Common myeloid progenitor, CD34-positive (primary cell): ENCODE data around the gene RPL6.
"Not testable (repeated sequence)": the region's sequence is repeated elsewhere in the genome, so short reads cannot be mapped to it uniquely, and the experiment has no call there.

ENCODE experiments used
- CTCF ChIA-PET: fragments of 350-600 bp; sonication (Branson Sonifier 250); formaldehyde crosslinking; loops from one replicate; lab custom pipeline; 2021; ENCODE audit warnings: antibody characterized with exemption; lab: Charles Lee
- POLR2A ChIA-PET: fragments of 350-600 bp; sonication (Branson Sonifier 250); formaldehyde crosslinking; loops from one replicate; lab custom pipeline; 2021; ENCODE audit warnings: antibody characterized with exemption; lab: Charles Lee
- DNase-seq, 3 donors: peaks; one replicate each; pipeline versions ENCODE4 v3.0.0 to v3.0.0-alpha.2; 2013
- H3K27ac ChIP-seq, 2 experiments: 1 replicate in 1 of 2; 2 replicates in 1 of 2; pipeline ENCODE4 v1.7.0; 2013; ENCODE audit warnings: inconsistent platforms in 2 of 2, low read length in 2 of 2, mild to moderate bottlenecking in 2 of 2, low read depth in 1 of 2, moderate library complexity in 1 of 2; ENCODE audit not compliant: severe bottlenecking in 2 of 2, insufficient read depth in 1 of 2, poor library complexity in 1 of 2
- H3K27me3 ChIP-seq, 5 experiments: replicated peaks in 2 of 5; 1 replicate in 3 of 5; 2 replicates in 2 of 5; pipeline versions ENCODE4 v1.6.1 to v1.7.0; 2013; ENCODE audit warnings: low read length in 4 of 5, mild to moderate bottlenecking in 2 of 5, moderate library complexity in 2 of 5, inconsistent platforms in 1 of 5; ENCODE audit not compliant: insufficient read depth in 5 of 5, control insufficient read depth in 4 of 5
- H3K36me3 ChIP-seq, 4 experiments: 1 replicate in 2 of 4; 2 replicates in 2 of 4; pipeline versions ENCODE4 v1.6.1 to v1.7.0; 2013; ENCODE audit warnings: low read length in 3 of 4, control low read depth in 1 of 4, mild to moderate bottlenecking in 1 of 4; ENCODE audit not compliant: control insufficient read depth in 4 of 4, insufficient read depth in 4 of 4
- H3K4me1 ChIP-seq, 4 experiments: 1 replicate in 3 of 4; 2 replicates in 1 of 4; pipeline versions ENCODE4 v1.6.1 to v1.7.1; 2013; ENCODE audit warnings: low read length in 3 of 4, mild to moderate bottlenecking in 3 of 4, control low read depth in 1 of 4, inconsistent platforms in 1 of 4, moderate library complexity in 1 of 4; ENCODE audit not compliant: control insufficient read depth in 4 of 4, insufficient read depth in 4 of 4; ENCODE audit errors: control extremely low read depth in 1 of 4
- H3K4me3 ChIP-seq, 7 experiments: 1 replicate in 4 of 7; 2 replicates in 3 of 7; pipeline versions ENCODE4 v1.5.1 to v1.7.0; 2013; ENCODE audit warnings: mild to moderate bottlenecking in 7 of 7, low read length in 6 of 7, moderate library complexity in 6 of 7, inconsistent platforms in 2 of 7, low read depth in 2 of 7, control low read depth in 1 of 7; ENCODE audit not compliant: insufficient read depth in 4 of 7, control insufficient read depth in 1 of 7; ENCODE audit errors: extremely low read depth in 1 of 7
- H3K9me3 ChIP-seq, 5 experiments: 1 replicate in 4 of 5; 2 replicates in 1 of 5; pipeline versions ENCODE4 v1.6.1 to v1.7.1; 2013; ENCODE audit warnings: low read length in 4 of 5, mild to moderate bottlenecking in 2 of 5, inconsistent platforms in 1 of 5, low read depth in 1 of 5, moderate library complexity in 1 of 5; ENCODE audit not compliant: control insufficient read depth in 4 of 5, insufficient read depth in 2 of 5; ENCODE audit errors: control extremely low read depth in 1 of 5
- WGBS: methylation state at CpG from one replicate; pipeline ENCODE4 v1.1.5; 2013; ENCODE audit not compliant: insufficient coverage; 5-methylcytosine and 5-hydroxymethylcytosine counted together

Gene RPL6

DNA sequence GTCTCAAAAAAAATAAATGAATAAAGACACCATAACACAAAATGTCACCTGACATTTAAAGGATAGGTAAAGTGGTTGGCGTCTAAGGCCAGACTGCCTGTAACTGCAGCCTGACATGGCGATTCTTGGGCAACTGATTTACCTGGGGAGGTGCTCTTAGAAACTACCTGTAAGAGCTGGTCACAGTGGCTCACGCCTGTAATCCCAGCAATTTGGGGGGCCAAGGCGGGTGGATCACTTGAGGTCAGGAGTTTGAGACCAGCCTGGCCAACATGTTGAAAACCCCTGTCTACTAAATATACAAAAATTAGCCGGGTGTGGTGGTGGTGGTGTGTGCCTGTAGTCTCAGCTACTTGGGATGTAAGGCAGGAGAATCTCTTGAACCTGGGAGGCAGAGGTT, 8.4 kb downstream of the RPL6 start:
- Histone ChIP-seq H3K27me3 (no peaks in the 10 kb centered on the region), H3K9me3 (no peaks in the 10 kb centered on the region), H3K36me3 (peaks cover 4 to 20% (median 16%) of the 10 kb centered on the region in 4 experiments), H3K27ac (no peak overlapping the region), H3K4me3 (no peak overlapping the region), H3K4me1 (no peaks in the 10 kb centered on the region)
- ChIA-PET POLR2A (no interaction called here), CTCF (no interaction called here)
- DNase-seq, result no peak
- WGBS, result 100% methylated on average over 2 of the region's 5 CpGs

DNA sequence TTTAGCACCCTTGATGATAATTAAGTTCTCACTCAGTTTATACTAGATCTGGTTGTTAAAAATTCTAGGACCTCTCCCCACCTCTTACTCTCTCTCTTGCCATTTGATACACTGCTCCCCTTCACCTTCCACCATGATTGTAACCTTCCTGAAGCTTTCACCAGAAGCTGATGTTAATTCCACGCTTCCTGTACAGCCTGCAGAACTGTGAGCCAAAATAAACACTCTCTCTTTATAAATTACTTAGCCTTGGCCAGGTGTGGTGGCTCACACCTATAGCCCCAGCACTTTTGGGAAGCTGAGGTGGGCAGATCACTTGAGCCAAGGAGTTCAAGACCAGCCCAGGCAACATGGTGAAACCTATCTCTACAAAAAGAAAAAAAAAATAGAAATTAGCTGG, 16.1 kb downstream of the RPL6 start:
- Histone ChIP-seq H3K27me3 (peaks cover 0 to 3% (median 0%) of the 10 kb centered on the region in 5 experiments), H3K27ac (no peak overlapping the region), H3K9me3 (peaks cover 0 to 3% (median 0%) of the 10 kb centered on the region in 5 experiments), H3K36me3 (no peaks in the 10 kb centered on the region), H3K4me1 (no peaks in the 10 kb centered on the region), H3K4me3 (no peak overlapping the region)
- ChIA-PET POLR2A (no interaction called here), CTCF (interaction anchor here (0.7 kb wide), 2 partner anchors 12 to 193 kb away, joined by 3 read pairs; no protein-coding TSS in a partner anchor)
- no peak for DNase-seq
- WGBS, result 100% methylated on average over 1 of the region's 1 CpG

DNA sequence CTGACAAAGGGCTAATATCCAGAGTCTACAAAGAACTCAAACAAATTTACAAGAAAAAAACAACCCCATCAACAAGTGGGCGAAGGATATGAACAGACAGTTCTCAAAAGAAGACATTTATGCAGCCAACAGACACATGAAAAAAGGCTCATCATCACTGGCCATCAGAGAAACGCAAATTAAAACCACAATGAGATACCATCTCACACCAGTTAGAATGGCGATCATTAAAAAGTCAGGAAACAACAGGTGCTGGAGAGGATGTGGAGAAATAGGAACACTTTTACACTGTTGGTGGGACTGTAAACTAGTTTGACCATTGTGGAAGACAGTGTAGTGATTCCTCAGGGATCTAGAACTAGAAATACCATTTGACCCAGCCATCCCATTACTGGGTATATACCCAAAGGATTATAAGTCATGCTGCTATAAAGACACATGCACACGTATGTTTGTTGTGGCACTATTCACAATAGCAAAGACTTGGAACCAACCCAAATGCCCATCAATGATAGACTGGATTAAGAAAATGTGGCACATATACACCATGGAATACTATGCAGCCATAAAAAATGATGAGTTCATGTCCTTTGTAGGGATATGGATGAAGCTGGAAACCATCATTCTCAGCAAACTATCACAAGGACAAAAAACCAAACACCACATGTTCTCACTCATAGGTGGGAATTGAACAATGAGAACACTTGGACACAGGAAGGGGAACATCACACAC, 19.3 kb downstream of the RPL6 start:
- H3K27me3 ChIP-seq, H3K36me3 ChIP-seq, H3K27ac ChIP-seq, DNase-seq, H3K4me1 ChIP-seq, H3K9me3 ChIP-seq, H3K4me3 ChIP-seq, POLR2A ChIA-PET: not testable (repeated sequence)
- 100% methylated on average over 1 of the region's 4 CpGs for WGBS
- CTCF ChIA-PET, result interaction anchor here (7.1 kb wide), 1 partner anchor 191 kb away, joined by 67 read pairs; no protein-coding TSS in a partner anchor

DNA sequence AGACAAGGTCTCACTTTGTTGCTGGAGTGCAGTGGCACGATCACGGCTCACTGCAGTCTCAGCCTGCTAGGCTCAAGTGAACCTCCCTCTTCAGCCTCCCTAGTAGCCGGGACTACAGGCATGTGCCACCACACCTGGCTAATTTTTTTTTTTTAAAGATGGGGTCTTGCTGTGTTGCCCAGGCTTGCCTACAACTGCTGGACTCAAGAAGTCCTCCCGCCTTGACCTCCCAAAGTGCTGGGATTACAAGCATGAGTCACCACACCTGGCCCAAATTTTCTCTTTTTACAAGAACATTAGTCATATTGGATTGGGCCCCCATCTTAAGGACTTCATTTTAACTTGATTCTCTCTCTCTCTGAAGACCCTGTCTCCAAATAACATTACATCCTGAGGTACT, 20.2 kb downstream of the RPL6 start:
- Histone ChIP-seq H3K4me3 (no peak overlapping the region), H3K4me1 (peaks cover 0 to 7% (median under 1%) of the 10 kb centered on the region in 4 experiments), H3K27ac (no peak overlapping the region), H3K9me3 (no peaks in the 10 kb centered on the region), H3K27me3 (peaks cover 0 to 3% (median 0%) of the 10 kb centered on the region in 5 experiments), H3K36me3 (no peaks in the 10 kb centered on the region)
- ChIA-PET CTCF (interaction anchor here (7.1 kb wide), 1 partner anchor 191 kb away, joined by 67 read pairs; no protein-coding TSS in a partner anchor), POLR2A (no interaction called here)
- DNase-seq, result no peak
- WGBS, result 100% methylated on average over 1 of the region's 4 CpGs

DNA sequence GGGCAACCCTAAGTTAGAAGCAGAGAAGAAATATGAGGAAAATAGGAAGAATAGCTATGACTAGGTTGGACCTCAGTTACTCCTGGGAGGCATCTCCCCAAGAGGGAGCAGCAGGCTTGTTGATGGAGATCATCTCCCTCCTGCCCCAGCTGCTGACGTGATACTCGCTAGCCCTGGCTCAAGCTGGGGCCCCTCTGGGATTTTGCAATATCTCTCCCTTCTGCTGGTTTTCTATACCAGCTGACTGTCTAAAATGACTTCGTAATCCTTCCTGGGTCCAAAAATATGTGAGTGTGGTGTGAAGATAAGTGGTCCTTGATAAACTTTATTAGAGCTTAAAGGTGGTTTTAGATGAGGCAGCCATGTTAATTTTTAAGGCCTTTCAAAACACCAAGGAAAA, 22.7 kb downstream of the RPL6 start:
- H3K4me3 ChIP-seq, result no peak overlapping the region
- CTCF ChIA-PET, result interaction anchor here (0.8 to 7.1 kb wide), 22 partner anchors 9 to 442 kb away, joined by 3 to 67 read pairs (median 3); no protein-coding TSS in a partner anchor
- H3K27me3 ChIP-seq, result peaks cover 0 to 3% (median 0%) of the 10 kb centered on the region in 5 experiments
- POLR2A ChIA-PET, result interaction anchor here (0.7 kb wide), 1 partner anchor 77 kb away, joined by 4 read pairs; no protein-coding TSS in a partner anchor
- peaks cover 1 to 7% (median 5%) of the 10 kb centered on the region in 4 experiments for H3K4me1 ChIP-seq
- H3K9me3 ChIP-seq, result no peaks in the 10 kb centered on the region
- H3K36me3 ChIP-seq, result no peaks in the 10 kb centered on the region
- no peak overlapping the region for H3K27ac ChIP-seq
- peak in 1 of 3 donors; percentile 14 for DNase-seq
- WGBS, result 70% methylated on average over 2 of the region's 3 CpGs

DNA sequence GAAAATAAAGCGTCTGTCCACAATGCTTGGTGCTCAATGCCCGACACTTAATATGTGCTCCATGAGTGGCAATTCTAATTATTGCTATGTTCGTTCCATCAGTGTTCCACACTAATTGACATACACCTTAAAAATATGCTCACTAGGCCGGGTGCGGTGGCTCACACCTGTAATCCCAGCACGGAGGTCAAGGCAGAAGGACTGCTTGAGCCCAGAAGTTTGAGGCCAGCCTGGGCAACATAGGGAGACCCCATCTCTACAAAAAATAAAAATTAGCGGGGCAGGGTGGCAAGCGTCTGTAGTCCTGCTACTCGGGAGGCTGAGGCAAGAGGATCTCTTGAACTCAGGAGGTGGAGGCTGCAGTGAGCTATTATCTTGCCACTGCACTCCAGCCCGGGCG, 26.5 kb downstream of the RPL6 start:
- peak overlapping the region in 1 of 2 experiments; percentile 74 for H3K27ac ChIP-seq
- ChIA-PET POLR2A (interaction anchor here (0.6 kb wide), 1 partner anchor 438 kb away, joined by 5 read pairs; no protein-coding TSS in a partner anchor), CTCF (interaction anchor here (0.9 to 7.1 kb wide), 2 partner anchors 23 to 184 kb away, joined by 3 to 67 read pairs; no protein-coding TSS in a partner anchor)
- 100% methylated on average over 5 of the region's 11 CpGs for WGBS
- H3K27me3 ChIP-seq, result no peaks in the 10 kb centered on the region
- H3K9me3 ChIP-seq, result no peaks in the 10 kb centered on the region
- peaks cover 1 to 19% (median 15%) of the 10 kb centered on the region in 4 experiments for H3K4me1 ChIP-seq
- H3K4me3 ChIP-seq, result peak overlapping the region in 6 of 7 experiments; percentile 46 to 85 (median 80)
- DNase-seq, result no peak
- H3K36me3 ChIP-seq, result no peaks in the 10 kb centered on the region
